ENCODE data around the gene OSBPL1A. TPM values are rescaled to one million over a fixed set of nuclear protein-coding genes. Genes with fewer than 3 reads are reported as not detected.

OSBPL1A gene
- total and polyA plus RNA-seq, 2 of the 8 experiments (the other 6 are each of a cell fraction or from before 2014, with no cell fraction given), result 53.2 to 74.9 TPM

GRCh38 chr18:24126155-24126961 is 271.3 kb downstream of the OSBPL1A start:
- Histone ChIP-seq H4K8ac (ENCODE audit: extremely low read depth, insufficient read depth, low read length) (no peak overlapping the region), H3K9me3 (ENCODE audit: insufficient read depth in 2 of 2, low read depth in 1 of 2, low read length in 1 of 2) (no peaks in the 10 kb centered on the region), H3K27ac (ENCODE audit: low read depth, low read length) (no peak overlapping the region), H3K4me3 (ENCODE audit: extremely low read depth in 1 of 4, insufficient read depth in 2 of 4, low read depth in 3 of 4, low read length in 4 of 4) (no peak overlapping the region), H3K18ac (ENCODE audit: extremely low read depth, low read length) (no peak overlapping the region), H4K5ac (ENCODE audit: insufficient read length, low read depth, low read length) (no peak overlapping the region), H3K79me2 (ENCODE audit: control insufficient read depth in 1 of 2, insufficient read depth in 2 of 2, low read length in 2 of 2) (no peaks in the 10 kb centered on the region), H3K79me1 (ENCODE audit: low read depth, low read length) (no peaks in the 10 kb centered on the region), H3K4me1 (replicated peaks in 1 of 4; ENCODE audit: control insufficient read depth in 3 of 4, insufficient read depth in 4 of 4, low read length in 3 of 4) (no peaks in the 10 kb centered on the region), H3K4me2 (ENCODE audit: insufficient read depth in 1 of 2, low read depth in 2 of 2, low read length in 2 of 2) (no peak overlapping the region), H3K14ac (ENCODE audit: insufficient read length) (no peak overlapping the region), H3K23me2 (ENCODE audit: low read depth, low read length) (no peaks in the 10 kb centered on the region), H3K36me3 (ENCODE audit: control insufficient read depth in 2 of 4, insufficient read depth in 4 of 4, low read length in 3 of 4) (peaks cover 0 to 14% (median 0%) of the 10 kb centered on the region in 4 experiments; a peak in 4 of 8 replicates), H2BK20ac (ENCODE audit: low read length) (no peak overlapping the region), H3K9ac (replicated peaks in 1 of 4; ENCODE audit: extremely low read depth in 1 of 4, low read depth in 3 of 4, low read length in 3 of 4) (no peak overlapping the region), H2BK120ac (replicated peaks; ENCODE audit: low read depth, low read length) (no peak overlapping the region), H3K4ac (replicated peaks; ENCODE audit: insufficient read length, low read depth, low read length) (no peak overlapping the region), H3K27me3 (replicated peaks in 1 of 4; ENCODE audit: control insufficient read depth in 3 of 4, extremely low read depth in 1 of 4, insufficient read depth in 3 of 4, low read length in 3 of 4) (no peaks in the 10 kb centered on the region), H3K56ac (replicated peaks; ENCODE audit: insufficient read length, low read depth, low read length) (no peak overlapping the region), H4K91ac (replicated peaks; ENCODE audit: insufficient read length, low read length) (no peak overlapping the region), H4K20me1 (replicated peaks in 1 of 2; ENCODE audit: control insufficient read depth in 1 of 2, insufficient read depth in 2 of 2, low read length in 2 of 2) (no peaks in the 10 kb centered on the region), H2AFZ (ENCODE audit: low read length) (no peak overlapping the region), H2BK12ac (ENCODE audit: low read depth, low read length) (no peak overlapping the region), H2AK5ac (ENCODE audit: low read depth, low read length) (no peak overlapping the region), H3K23ac (ENCODE audit: insufficient read length) (no peak overlapping the region), H2BK5ac (ENCODE audit: low read depth, low read length) (no peak overlapping the region), H2BK15ac (ENCODE audit: low read length) (no peak overlapping the region)
- CTCF ChIA-PET (ENCODE audit: partially characterized antibody), result interaction anchor here (1.0 kb wide), 1 partner anchor 13 kb away, joined by 3 read pairs; no protein-coding TSS in a partner anchor
- TF ChIP-seq EP300 (IDR thresholded peaks at IDR 0.05; ENCODE audit: borderline replicate concordance in 1 of 2, low read depth in 2 of 2, low read length in 2 of 2), result no peak
- TF ChIP-seq SP2 (IDR thresholded peaks at IDR 0.05; ENCODE audit: low read length), result no peak
- no peak for TF ChIP-seq NRF1 (IDR thresholded peaks at IDR 0.05; ENCODE audit: low read depth, low read length)
- TF ChIP-seq CTBP2 (IDR thresholded peaks at IDR 0.05; ENCODE audit: borderline replicate concordance, insufficient read depth, insufficient read length, low read length), result no peak
- TF ChIP-seq RAD21 (IDR thresholded peaks at IDR 0.05 in 1 of 2, conservative IDR thresholded peaks at IDR 0.05 in 1 of 2; ENCODE audit: low read depth in 2 of 2, low read length in 2 of 2), result no peak
- no peak for TF ChIP-seq BACH1 (IDR thresholded peaks at IDR 0.05; ENCODE audit: low read length)
- TF ChIP-seq RFX5 (IDR thresholded peaks at IDR 0.05; ENCODE audit: borderline replicate concordance, low read depth, low read length), result no peak
- no peak for TF ChIP-seq SIRT6 (IDR thresholded peaks at IDR 0.05; ENCODE audit: low read length)
- no peak for TF ChIP-seq BRCA1 (IDR thresholded peaks at IDR 0.05; ENCODE audit: low read depth, low read length)
- no peak for TF ChIP-seq EGR1 (IDR thresholded peaks at IDR 0.05; ENCODE audit: borderline replicate concordance, low read depth, low read length)
- TF ChIP-seq JUND (IDR thresholded peaks at IDR 0.05; ENCODE audit: low read length), result no peak
- TF ChIP-seq POU5F1 (IDR thresholded peaks at IDR 0.05; ENCODE audit: low read depth, low read length), result no peak
- no peak for TF ChIP-seq GABPA (IDR thresholded peaks at IDR 0.05; ENCODE audit: borderline replicate concordance, insufficient read depth, low read length)
- FAIRE-seq, result no peak
- WGBS, 2 experiments (ENCODE audit: extremely low coverage in 1 of 2, insufficient coverage in 1 of 2, insufficient read length in 1 of 2, insufficient replicate concordance in 2 of 2, low coverage in 1 of 2, low lambda C conversion rate in 2 of 2, missing lambda C conversion rate in 1 of 2), result 81% methylated on average over 3 of the region's 3 CpGs; no CpG with 5 or more reads in 1 of the 2 experiments
- POLR2A ChIA-PET (ENCODE audit: partially characterized antibody), result interaction anchor here (0.6 kb wide), 1 partner anchor 39 kb away, joined by 3 read pairs; no protein-coding TSS in a partner anchor
- DNase-seq (ENCODE audit: low read depth in 1 of 2, low spot score in 2 of 2), result no peak
